Occipital lobe (tissue), 2 donors: ENCODE data around the gene APBA1. TPM values are rescaled to one million over a fixed set of nuclear protein-coding genes. Genes with fewer than 3 reads are reported as not detected.

Source experiments
- DNase-seq: peaks from one replicate; lab custom pipeline; 2025; lab: John Stamatoyannopoulos, UW
- total RNA-seq: library from RNA; depleted of rRNA; stranded (reverse); fragments of >200 nt; gene quantifications from one replicate; pipeline ENCODE4 v1.2.3, GENCODE V29; 2014

Gene APBA1
- total RNA-seq, 1 donor from 2014 or later = 29.0 TPM

GRCh38 chr9:69657269-69657668 lies 14.9 kb downstream of the APBA1 start:
- no peak for DNase-seq

DNA sequence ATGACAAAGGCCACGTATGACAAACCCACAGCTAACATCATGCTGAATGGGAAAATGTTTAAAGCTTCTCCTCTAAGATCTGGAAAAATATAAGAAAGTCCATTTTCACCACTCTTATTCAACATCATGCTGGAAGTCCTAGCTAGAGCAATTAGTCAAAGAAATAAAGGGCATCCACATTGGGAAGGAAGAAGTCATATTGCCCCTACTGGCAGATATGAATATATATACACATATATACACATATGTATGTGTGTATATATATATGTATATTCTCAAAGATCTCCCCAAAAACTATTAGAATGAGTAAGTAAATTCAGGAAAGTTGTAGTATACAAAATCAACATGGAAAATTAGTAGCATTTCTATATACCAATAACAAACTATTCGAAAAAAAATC lies 17.1 kb downstream of the APBA1 start:
- DNase-seq = no peak

GRCh38 chr9:69653261-69653660 lies 18.9 kb downstream of the APBA1 start:
- DNase-seq = no peak

DNA sequence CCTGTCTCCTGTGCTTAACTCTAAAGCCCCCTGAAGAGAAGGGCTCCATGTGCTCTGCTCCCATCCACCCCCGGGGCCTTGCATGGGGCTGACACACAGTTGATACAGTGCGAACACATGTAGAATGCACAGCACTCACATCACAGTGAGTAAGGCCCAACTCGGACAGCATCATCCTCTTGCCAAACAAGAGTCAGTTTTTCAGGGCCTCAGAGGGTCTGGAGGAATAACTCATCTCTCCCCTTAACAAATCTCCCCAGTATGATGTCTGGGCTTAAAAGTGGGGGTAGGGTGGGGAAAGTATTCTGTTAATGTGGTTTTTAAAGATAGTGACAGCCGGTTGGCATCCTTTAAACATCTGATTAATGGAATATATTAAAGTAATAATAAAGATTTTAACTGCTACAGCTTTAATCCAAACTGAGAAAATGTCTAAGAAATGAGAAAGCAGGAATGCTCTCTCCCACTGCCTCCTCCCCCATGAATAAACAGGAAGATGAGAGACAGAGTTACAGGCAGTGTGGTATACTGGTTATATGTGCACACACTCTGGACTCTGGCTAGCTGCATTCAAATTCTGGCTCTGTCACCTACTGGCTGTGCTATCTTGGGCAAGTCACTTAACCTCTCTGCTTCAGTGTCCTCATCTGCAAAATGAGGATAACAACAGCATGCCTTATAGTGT lies 22.5 kb downstream of the APBA1 start:
- no peak for DNase-seq

DNA sequence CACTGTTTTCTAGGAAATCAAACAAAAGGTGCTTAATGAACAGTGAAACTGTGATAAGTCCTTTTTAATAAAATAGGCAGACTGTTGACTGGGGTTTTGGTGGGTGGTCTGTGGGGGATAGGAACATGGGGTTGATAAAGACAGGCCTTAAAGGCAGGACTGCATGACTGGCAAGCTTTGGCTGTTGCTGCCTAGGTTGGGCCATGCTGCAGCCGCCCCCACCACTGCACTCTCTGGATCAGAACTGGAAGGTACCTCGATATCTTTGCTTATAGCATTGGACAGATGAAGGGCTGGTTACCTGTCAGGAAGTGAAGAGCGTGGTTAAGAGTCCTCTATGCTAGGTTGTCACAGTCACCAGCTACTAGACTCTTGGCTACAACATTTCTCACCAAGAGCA lies 24.4 kb downstream of the APBA1 start:
- no peak for DNase-seq

DNA sequence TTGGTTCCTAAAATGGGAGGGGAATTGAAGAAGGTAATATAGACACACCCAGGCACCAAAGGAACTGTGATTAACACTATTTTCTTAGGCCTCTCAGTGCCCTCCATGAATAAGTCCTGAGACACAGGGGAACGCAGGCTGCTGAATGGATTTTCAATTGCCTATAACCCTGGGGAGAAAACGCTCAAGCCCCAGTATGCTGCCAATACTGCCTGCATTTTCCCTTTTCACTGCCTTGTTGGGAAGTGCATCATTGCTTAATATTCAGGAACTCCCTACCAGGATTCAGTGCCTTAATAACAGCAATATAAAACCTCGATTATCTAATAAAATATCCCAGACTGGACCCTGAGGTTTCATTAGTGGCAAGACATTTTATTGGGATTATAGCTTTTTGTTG lies 25.4 kb downstream of the APBA1 start:
- no peak for DNase-seq

DNA sequence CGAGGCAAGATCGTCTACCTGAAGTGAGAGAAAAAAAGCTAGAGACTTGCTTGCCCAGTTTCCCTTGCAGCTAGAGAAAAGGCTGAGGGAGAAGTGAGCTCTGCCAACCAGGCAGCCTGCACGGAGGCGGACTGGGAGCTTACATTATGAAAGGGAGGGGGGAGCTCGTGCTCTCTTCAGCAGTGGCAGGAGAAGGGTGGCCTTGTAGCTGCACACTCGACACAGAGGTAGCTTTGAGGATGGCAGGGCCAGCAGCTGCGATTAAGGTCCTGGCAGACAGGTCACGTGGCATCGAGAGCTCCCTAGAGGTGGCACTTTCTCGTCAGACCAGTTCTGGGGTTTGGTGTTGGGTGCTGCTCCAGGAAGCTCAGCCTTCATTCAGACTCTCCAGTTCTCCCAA lies 26.7 kb downstream of the APBA1 start:
- peak; percentile 61 for DNase-seq

- no peak for DNase-seq
Measured at GRCh38 chr9:69643098-69643497, 29.1 kb downstream of the APBA1 start.

DNA sequence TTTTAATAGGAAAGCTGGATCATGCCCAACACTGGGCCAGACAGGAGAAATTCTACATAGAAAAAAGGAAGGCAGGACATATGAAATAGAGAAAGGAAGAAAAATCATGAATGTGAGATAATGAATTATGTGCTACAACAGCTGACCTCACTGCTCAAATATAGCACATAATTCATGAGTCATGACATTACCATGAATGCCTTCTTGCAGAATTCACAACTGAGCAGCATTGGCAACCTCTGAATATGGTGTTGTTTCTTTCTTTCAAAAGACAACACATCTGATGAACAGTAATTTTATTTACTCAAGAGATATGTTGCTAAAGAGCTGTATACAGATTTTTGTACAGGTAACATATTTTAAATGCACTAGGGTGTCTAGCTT lies 34.4 kb downstream of the APBA1 start:
- no peak for DNase-seq

GRCh38 chr9:69637193-69637816 lies 34.9 kb downstream of the APBA1 start:
- no peak for DNase-seq

- DNase-seq = no peak
Measured at GRCh38 chr9:69633716-69634115, 38.5 kb downstream of the APBA1 start.

- no peak for DNase-seq
Measured at GRCh38 chr9:69632768-69633167, 39.4 kb downstream of the APBA1 start.

DNA sequence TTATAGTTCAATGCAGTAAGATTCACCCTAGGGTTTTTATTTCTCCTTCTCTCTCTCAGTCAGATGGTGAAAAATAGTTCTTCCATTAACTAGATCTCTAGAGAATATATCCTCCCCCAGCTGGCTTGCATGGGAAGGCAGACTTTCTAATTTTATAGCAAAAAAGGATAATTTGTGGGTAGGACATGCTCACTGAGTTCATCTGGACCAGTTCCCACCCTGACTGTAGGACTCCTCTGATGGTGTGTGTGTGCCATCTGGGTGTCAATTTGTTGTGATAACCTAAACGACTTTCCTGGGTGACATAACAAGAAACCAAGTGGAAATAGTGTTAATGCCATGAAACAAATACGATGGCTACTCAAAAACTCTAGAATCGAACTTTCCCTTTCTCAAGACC lies 44.9 kb downstream of the APBA1 start:
- DNase-seq = no peak

- no peak for DNase-seq
Measured at GRCh38 chr9:69623276-69623675, 48.9 kb downstream of the APBA1 start.

- DNase-seq = no peak
Measured at GRCh38 chr9:69622676-69623075, 49.5 kb downstream of the APBA1 start.

DNA sequence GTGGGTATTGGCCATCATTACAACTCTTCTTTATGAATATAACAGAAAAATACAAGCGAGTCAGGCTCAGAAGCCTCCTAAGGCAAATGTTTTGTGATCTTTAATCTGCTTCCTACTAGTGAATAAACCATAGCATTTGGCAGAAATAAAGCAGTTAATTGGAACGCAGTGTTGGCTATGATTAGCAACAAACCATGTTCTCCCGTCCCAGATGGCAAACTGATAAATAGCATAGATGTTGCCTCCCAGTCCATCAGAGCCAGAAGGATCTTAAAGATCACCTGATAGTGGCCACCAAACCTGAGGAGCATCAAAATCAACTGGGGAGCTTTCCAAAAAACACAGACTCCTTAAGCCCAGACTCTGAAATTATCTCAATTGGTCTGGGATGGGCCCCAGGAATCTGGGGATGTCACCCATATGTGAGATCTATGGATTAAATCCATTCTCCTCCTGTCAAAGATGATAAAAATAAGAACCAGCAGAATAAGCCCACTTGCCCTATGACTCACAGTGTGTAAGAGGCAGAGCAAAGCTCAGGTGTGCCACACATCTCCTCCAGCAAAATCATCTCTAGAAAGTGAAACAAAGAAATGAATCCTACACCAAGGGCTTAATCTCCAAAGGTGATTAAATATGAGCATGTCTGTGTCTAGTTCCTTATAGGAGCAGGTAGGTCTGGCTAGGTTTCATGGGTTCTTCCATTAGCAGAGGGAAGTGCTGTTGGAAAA lies 50.3 kb downstream of the APBA1 start:
- DNase-seq = no peak

GRCh38 chr9:69620731-69621130 lies 51.4 kb downstream of the APBA1 start:
- DNase-seq = no peak

GRCh38 chr9:69619233-69619632 lies 52.9 kb downstream of the APBA1 start:
- DNase-seq = no peak

GRCh38 chr9:69617006-69617405 lies 55.2 kb downstream of the APBA1 start:
- no peak for DNase-seq

GRCh38 chr9:69615880-69616279 lies 56.3 kb downstream of the APBA1 start:
- no peak for DNase-seq

GRCh38 chr9:69611221-69611620 lies 61.0 kb downstream of the APBA1 start:
- DNase-seq = no peak

- no peak for DNase-seq
Measured at GRCh38 chr9:69609156-69609555, 63.0 kb downstream of the APBA1 start.

GRCh38 chr9:69606089-69606488 lies 66.1 kb downstream of the APBA1 start:
- DNase-seq = no peak
